GM19025 (cell line): ENCODE data around the gene HMG20B.

Source experiments
- ATAC-seq: cut with Tn5 transposase; IDR thresholded peaks from one replicate; pipeline ENCODE4 v1.9.1; 2021; ENCODE audit warnings: mild to moderate bottlenecking, low read depth, moderate library complexity; ENCODE audit not compliant: unreplicated experiment

The HMG20B gene

GRCh38 chr19:3605361-3605760 lies 32.6 kb downstream of the HMG20B start:
- ATAC-seq: no peak

- ATAC-seq: no peak
Measured at GRCh38 chr19:3605770-3606169, 33.0 kb downstream of the HMG20B start.

- no peak for ATAC-seq
Measured at GRCh38 chr19:3606174-3606689, 33.5 kb downstream of the HMG20B start.

- ATAC-seq: no peak
Measured at GRCh38 chr19:3606690-3607289, 34.0 kb downstream of the HMG20B start, which contains the start of gene TBXA2R. Gene TBXA2R, minus strand, starts transcription at chr19:3606875. Its CDS starts 6,241 bp downstream, at chr19:3600634.

- ATAC-seq: no peak
Measured at GRCh38 chr19:3607303-3608078, 34.7 kb downstream of the HMG20B start.

GRCh38 chr19:3608079-3608641 lies 35.4 kb downstream of the HMG20B start:
- ATAC-seq: no peak

- ATAC-seq: no peak
Measured at GRCh38 chr19:3608750-3609322, 36.1 kb downstream of the HMG20B start.

GRCh38 chr19:3609779-3610719 lies 37.3 kb downstream of the HMG20B start:
- ATAC-seq: no peak

GRCh38 chr19:3610745-3611717 lies 38.3 kb downstream of the HMG20B start:
- ATAC-seq: no peak

GRCh38 chr19:3611841-3612240 lies 39.1 kb downstream of the HMG20B start:
- no peak for ATAC-seq

GRCh38 chr19:3612330-3612729 lies 39.6 kb downstream of the HMG20B start:
- no peak for ATAC-seq

GRCh38 chr19:3612901-3613741 lies 40.4 kb downstream of the HMG20B start:
- ATAC-seq: no peak

GRCh38 chr19:3613818-3614661 lies 41.3 kb downstream of the HMG20B start:
- no peak for ATAC-seq

GRCh38 chr19:3614858-3615505 lies 42.2 kb downstream of the HMG20B start:
- no peak for ATAC-seq

GRCh38 chr19:3615524-3616135 lies 42.9 kb downstream of the HMG20B start:
- ATAC-seq: no peak

- no peak for ATAC-seq
Measured at GRCh38 chr19:3617463-3617862, 44.7 kb downstream of the HMG20B start.
